Neural progenitor cell (in vitro differentiated cells): ENCODE measurements around the gene LARGE1. TPM values are rescaled to one million over a fixed set of nuclear protein-coding genes. Genes with fewer than 3 reads are reported as not detected.

Experiments
- DNase-seq: peaks from one replicate; pipeline ENCODE4 v3.0.0-alpha.2; 2016; ENCODE audit warnings: low spot score
- H2AFZ ChIP-seq: fragments of 200-600 bp; sonication (generic); replicated peaks from 2 replicates; pipeline ENCODE4 v1.6.1; 2016; ENCODE audit warnings: antibody characterized with exemption
- H3F3A ChIP-seq: fragments of 200-600 bp; sonication (generic); 2 replicates; pipeline ENCODE4 v1.6.1; 2016; ENCODE audit warnings: antibody characterized with exemption, low read depth
- H3K27ac ChIP-seq: fragments of 200-600 bp; sonication (generic); 2 replicates; pipeline ENCODE4 v1.5.1; 2016; ENCODE audit warnings: mild to moderate bottlenecking
- H3K27me3 ChIP-seq: fragments of 200-600 bp; sonication (generic); 2 replicates; pipeline ENCODE4 v1.6.1; 2016; ENCODE audit warnings: mild to moderate bottlenecking, moderate library complexity
- H3K36me3 ChIP-seq: fragments of 200-600 bp; sonication (generic); 2 replicates; pipeline ENCODE4 v1.5.1; 2016
- H3K4me1 ChIP-seq: fragments of 200-600 bp; sonication (generic); 2 replicates; pipeline ENCODE4 v1.6.1; 2016; ENCODE audit warnings: mixed run types
- H3K4me2 ChIP-seq: fragments of 200-600 bp; sonication (generic); 2 replicates; pipeline ENCODE4 v1.6.1; 2016
- H3K4me3 ChIP-seq: fragments of 200-600 bp; sonication (generic); 2 replicates; pipeline ENCODE4 v1.5.1; 2016
- H3K79me2 ChIP-seq: fragments of 200-600 bp; sonication (generic); 2 replicates; pipeline ENCODE4 v1.6.1; 2016; ENCODE audit warnings: low read depth
- H3K9ac ChIP-seq: fragments of 200-600 bp; sonication (generic); 2 replicates; pipeline ENCODE4 v1.6.1; 2016
- H3K9me3 ChIP-seq: fragments of 200-600 bp; sonication (generic); 2 replicates; pipeline ENCODE4 v1.5.1; 2016; ENCODE audit warnings: low read depth
- H4K20me1 ChIP-seq: fragments of 200-600 bp; sonication (generic); 2 replicates; pipeline ENCODE4 v1.6.1; 2016; ENCODE audit warnings: low read depth
- H3K27ac Mint-ChIP-seq: 3 replicates; pipeline ENCODE4 v1.8.0; 2021; ENCODE audit warnings: mixed read lengths
- H3K27me3 Mint-ChIP-seq: 2 replicates; pipeline ENCODE4 v1.8.0; 2022; ENCODE audit warnings: low read depth, mild to moderate bottlenecking, inconsistent platforms, moderate library complexity, mixed read lengths; ENCODE audit not compliant: insufficient read depth
- H3K36me3 Mint-ChIP-seq: 3 replicates; pipeline ENCODE4 v1.8.0; 2021; ENCODE audit warnings: mixed read lengths
- H3K4me1 Mint-ChIP-seq: 3 replicates; pipeline ENCODE4 v1.8.0; 2021; ENCODE audit warnings: mixed read lengths
- H3K4me3 Mint-ChIP-seq: 3 replicates; pipeline ENCODE4 v1.8.0; 2021; ENCODE audit warnings: mild to moderate bottlenecking, moderate library complexity, mixed read lengths
- H3K9me3 Mint-ChIP-seq: 3 replicates; pipeline ENCODE4 v1.8.0; 2020; ENCODE audit warnings: mixed read lengths
- CTCF ChIP-seq: fragments of 200-600 bp; sonication (generic); IDR thresholded peaks from 2 replicates; pipeline ENCODE4 v1.5.1; 2017; ENCODE audit warnings: antibody characterized with exemption, mild to moderate bottlenecking
- EZH2 ChIP-seq: fragments of 200-600 bp; sonication (generic); IDR thresholded peaks from 2 replicates; pipeline ENCODE4 v1.6.1; 2017; ENCODE audit warnings: antibody characterized with exemption, mild to moderate bottlenecking, moderate library complexity
- EZH2phosphoT487 ChIP-seq: fragments of 200-600 bp; sonication (generic); IDR thresholded peaks from 2 replicates; pipeline ENCODE4 v1.6.1; 2017; ENCODE audit warnings: antibody characterized with exemption
- total RNA-seq: library from RNA; depleted of rRNA; stranded (reverse); fragments of >200 nt; gene quantifications from 2 replicates; pipeline ENCODE4 v1.2.3, GENCODE V29; 2015; ENCODE audit warnings: low replicate concordance

LARGE1 gene
- total RNA-seq, 1 donor from 2014 or later, result 24.9 TPM

- H3K4me3 ChIP-seq, result no peak overlapping the region
- Mint-ChIP-seq H3K27ac (no peak overlapping the region), H3K9me3 (peaks cover 15% of the 10 kb centered on the region), H3K4me1 (peaks cover 21% of the 10 kb centered on the region), H3K4me3 (no peak overlapping the region), H3K27me3 (peaks cover 6% of the 10 kb centered on the region), H3K36me3 (peaks cover 10% of the 10 kb centered on the region)
- no peak overlapping the region for H2AFZ ChIP-seq
- H3K4me2 ChIP-seq, result no peak overlapping the region
- peaks cover 76% of the 10 kb centered on the region for H3K79me2 ChIP-seq
- no peak for DNase-seq
- no peak for TF ChIP-seq EZH2
- TF ChIP-seq EZH2phosphoT487, result no peak
- no peak for TF ChIP-seq CTCF
- H3K27me3 ChIP-seq, result no peaks in the 10 kb centered on the region
- peaks cover 30% of the 10 kb centered on the region for H3K4me1 ChIP-seq
- peaks cover 7% of the 10 kb centered on the region for H4K20me1 ChIP-seq
- no peaks in the 10 kb centered on the region for H3K36me3 ChIP-seq
- H3K9ac ChIP-seq, result no peak overlapping the region
- peaks cover 6% of the 10 kb centered on the region for H3F3A ChIP-seq
- no peaks in the 10 kb centered on the region for H3K9me3 ChIP-seq
- peak overlapping the region; percentile 16 for H3K27ac ChIP-seq
These were observed 72.0 kb downstream of the LARGE1 start for GRCh38 chr22:33848251-33848650.

GRCh38 chr22:33844273-33844672 lies 76.0 kb downstream of the LARGE1 start:
- H3K36me3 ChIP-seq, result no peaks in the 10 kb centered on the region
- H2AFZ ChIP-seq, result no peak overlapping the region
- H3K4me3 ChIP-seq, result no peak overlapping the region
- DNase-seq, result no peak
- H4K20me1 ChIP-seq, result no peaks in the 10 kb centered on the region
- no peak overlapping the region for H3K27ac ChIP-seq
- no peak overlapping the region for H3K9ac ChIP-seq
- H3K79me2 ChIP-seq, result peaks cover 78% of the 10 kb centered on the region
- H3K27me3 ChIP-seq, result no peaks in the 10 kb centered on the region
- H3K27me3 Mint-ChIP-seq, result peaks cover 8% of the 10 kb centered on the region
- H3K4me1 ChIP-seq, result peaks cover 13% of the 10 kb centered on the region
- peaks cover 15% of the 10 kb centered on the region for H3K9me3 Mint-ChIP-seq
- H3K27ac Mint-ChIP-seq, result no peak overlapping the region
- H3F3A ChIP-seq, result no peaks in the 10 kb centered on the region
- H3K9me3 ChIP-seq, result no peaks in the 10 kb centered on the region
- peaks cover 9% of the 10 kb centered on the region for H3K36me3 Mint-ChIP-seq
- peaks cover 8% of the 10 kb centered on the region for H3K4me1 Mint-ChIP-seq
- no peak for TF ChIP-seq EZH2phosphoT487
- TF ChIP-seq CTCF, result no peak
- TF ChIP-seq EZH2, result no peak
- H3K4me3 Mint-ChIP-seq, result no peak overlapping the region
- H3K4me2 ChIP-seq, result no peak overlapping the region

- Mint-ChIP-seq H3K9me3 (peaks cover 12% of the 10 kb centered on the region), H3K27me3 (peaks cover 8% of the 10 kb centered on the region), H3K4me3 (no peak overlapping the region), H3K27ac (peak overlapping the region; percentile 29), H3K4me1 (peaks cover 3% of the 10 kb centered on the region), H3K36me3 (peaks cover 4% of the 10 kb centered on the region)
- Histone ChIP-seq H3K27ac (no peak overlapping the region), H3K36me3 (no peaks in the 10 kb centered on the region), H3K79me2 (peaks cover 78% of the 10 kb centered on the region), H4K20me1 (no peaks in the 10 kb centered on the region), H3F3A (no peaks in the 10 kb centered on the region), H3K4me1 (peaks cover 1% of the 10 kb centered on the region), H3K4me2 (no peak overlapping the region), H3K27me3 (no peaks in the 10 kb centered on the region), H3K4me3 (no peak overlapping the region), H3K9ac (no peak overlapping the region), H2AFZ (no peak overlapping the region), H3K9me3 (no peaks in the 10 kb centered on the region)
- no peak for DNase-seq
- TF ChIP-seq CTCF (no peak), EZH2phosphoT487 (no peak), EZH2 (no peak)
These were observed 77.7 kb downstream of the LARGE1 start for GRCh38 chr22:33842421-33843094.
